Endometrial microvascular endothelial cells (primary cell): Measurements from ENCODE around the gene SPCS1. TPM values are rescaled to one million over a fixed set of nuclear protein-coding genes. Genes with fewer than 3 reads are reported as not detected.

Source experiments
- in situ Hi-C: cut with HindIII; loops from 2 replicates; pipeline ENCODE4 v1.10.0; 2017; ENCODE audit warnings: low sequenced_read_pairs, low pct_unique_long_range_greater_than_20kb; ENCODE audit errors: inconsistent ontology term
- total RNA-seq: library from RNA; depleted of rRNA; stranded (reverse); fragments of >200 nt; gene quantifications from one replicate; pipeline ENCODE4 v1.2.3, GENCODE V29; 2015; ENCODE audit errors: inconsistent ontology term

The SPCS1 gene
- total RNA-seq, 1 donor from 2014 or later: 115 TPM

DNA sequence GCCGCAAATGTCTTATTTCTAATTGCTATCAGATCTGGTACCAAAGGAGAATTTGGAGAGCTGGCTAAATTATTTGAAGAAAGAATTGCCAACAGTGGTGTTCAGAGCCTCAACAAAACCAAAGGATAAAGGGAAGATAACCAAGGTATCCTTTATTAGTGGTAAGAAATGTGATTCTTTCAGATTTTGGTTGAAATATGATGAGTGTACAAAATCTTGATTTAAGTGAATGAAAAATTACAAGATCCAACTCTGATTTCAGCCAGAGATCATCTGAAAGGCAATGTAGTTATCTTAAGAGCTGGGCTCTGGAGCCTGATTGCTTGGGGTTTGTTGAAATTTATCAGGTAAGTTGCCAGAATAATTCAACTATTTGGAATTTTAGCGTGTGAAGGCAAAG lies 15.3 kb upstream of the SPCS1 start:
- in situ Hi-C loops: no loop called here

GRCh38 chr3:52693071-52693470 lies 12.8 kb upstream of the SPCS1 start:
- in situ Hi-C loops: no loop called here

- in situ Hi-C loops: no loop called here
Observed at GRCh38 chr3:52694528-52695189, 11.2 kb upstream of the SPCS1 start.

DNA sequence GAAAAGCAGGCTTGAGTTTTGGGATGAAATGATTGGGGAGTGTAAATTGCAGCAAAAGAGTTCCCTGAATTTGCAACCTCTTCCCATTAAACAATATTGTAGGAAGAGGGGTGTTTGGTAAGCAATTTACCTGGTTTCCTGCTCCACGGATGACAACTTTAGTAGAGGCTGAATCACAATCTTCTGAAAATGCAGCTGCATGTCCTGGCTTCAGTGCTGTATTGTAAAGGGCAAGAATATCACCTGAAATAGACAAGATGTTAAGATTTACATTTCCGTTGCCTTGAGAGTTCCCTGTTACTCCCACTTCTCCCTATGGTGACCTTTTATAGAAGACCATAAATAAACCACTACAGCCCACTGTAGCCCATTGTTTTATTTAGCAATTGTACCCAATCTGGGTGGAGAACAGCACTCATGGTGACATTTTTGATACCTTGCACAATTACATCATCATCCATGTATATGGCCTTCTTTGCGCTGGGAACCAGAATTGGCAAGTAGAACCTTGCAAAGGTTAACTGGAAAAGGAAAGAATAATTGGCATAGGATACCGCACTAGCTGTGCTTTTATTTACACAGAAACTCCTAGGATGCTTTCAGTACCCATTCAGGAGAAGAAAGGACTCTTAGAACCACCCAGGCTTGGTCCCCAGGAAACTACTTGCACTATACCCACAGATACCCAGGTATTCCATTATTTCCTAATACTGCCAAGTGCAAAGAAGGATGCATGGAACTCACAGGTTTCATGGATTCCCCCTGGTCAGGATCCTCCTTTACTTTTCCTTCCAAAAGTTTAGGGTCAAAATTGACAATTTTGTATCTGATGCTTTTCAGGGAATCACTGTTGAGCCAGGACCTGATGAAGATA lies 9.9 kb upstream of the SPCS1 start:
- in situ Hi-C loops: no loop called here

DNA sequence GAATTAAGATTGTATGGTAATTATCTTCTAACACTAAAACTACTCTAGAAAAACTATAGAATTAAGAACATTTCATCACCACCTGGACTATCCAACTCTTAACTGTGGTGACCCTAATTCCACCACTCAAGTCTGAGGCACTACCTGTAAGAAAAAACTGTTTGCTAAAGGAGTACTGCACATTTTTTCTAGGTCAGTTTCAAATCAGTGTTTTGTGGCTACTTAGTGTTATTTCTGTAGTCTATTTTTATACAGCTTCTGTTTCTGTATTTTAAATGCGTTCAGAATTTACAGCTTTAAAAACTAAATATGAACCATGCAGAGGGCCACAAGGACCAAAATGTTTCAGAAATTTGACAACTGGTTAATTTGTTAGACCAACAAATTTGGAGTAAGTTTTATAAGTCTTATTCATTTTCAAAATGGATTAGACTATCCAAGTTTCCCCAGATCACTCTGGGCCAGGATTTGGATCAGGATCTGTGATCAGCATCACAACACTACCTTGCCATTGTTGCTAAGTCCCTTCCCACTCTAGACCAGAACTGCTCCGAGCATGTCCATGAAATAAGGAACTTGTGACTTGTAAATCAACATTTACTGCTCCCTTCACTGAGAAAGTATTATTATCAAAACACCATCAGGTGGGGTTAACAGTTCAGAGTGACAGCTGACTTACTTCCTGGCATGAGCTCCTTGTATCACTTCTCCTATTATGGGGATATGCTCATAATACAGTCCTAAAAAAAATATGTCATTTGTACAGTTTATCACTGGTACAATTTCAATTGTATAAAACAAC lies 8.9 kb upstream of the SPCS1 start:
- in situ Hi-C loops: no loop called here

GRCh38 chr3:52697632-52697965 lies 8.3 kb upstream of the SPCS1 start:
- in situ Hi-C loops: no loop called here

GRCh38 chr3:52703341-52703740 lies 2.6 kb upstream of the SPCS1 start:
- in situ Hi-C loops: no loop called here

GRCh38 chr3:52704611-52705437 lies 1.1 kb upstream of the SPCS1 start:
- in situ Hi-C loops: no loop called here

DNA sequence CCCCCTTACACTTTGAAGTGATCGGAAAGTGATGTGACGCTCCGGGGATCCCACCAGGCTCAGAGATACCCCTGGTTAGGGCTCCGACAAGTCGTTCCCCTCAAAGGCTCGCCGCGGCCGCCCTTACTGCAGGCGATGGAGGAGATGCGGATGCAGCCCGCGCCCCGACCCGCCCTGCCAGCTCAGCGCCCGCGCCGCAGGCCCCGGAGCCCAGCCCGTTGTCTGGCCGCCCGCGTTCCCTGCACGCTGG lies 543 bp upstream of the SPCS1 start:
- in situ Hi-C loops: no loop called here

- in situ Hi-C loops: no loop called here
Observed at GRCh38 chr3:52707585-52707984, 1.7 kb downstream of the SPCS1 start.

DNA sequence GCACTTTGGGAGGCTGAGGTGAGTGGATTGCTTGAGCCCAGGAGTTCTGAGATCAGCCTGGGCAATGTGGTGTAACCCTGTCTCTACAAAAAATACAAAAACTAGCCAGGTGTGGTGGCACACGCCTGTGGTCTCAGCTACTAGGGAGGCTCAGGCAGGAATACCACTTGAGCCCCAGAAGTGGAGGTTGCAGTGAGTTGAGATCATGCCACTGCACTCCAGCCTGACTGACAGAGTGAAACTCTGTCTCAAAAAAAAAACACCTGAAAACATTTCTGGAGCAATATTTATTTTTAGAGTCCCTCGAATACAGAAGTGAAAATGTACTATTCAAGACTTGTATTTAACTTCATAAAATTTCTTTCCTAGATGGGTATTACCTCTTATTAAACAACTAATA lies 4.6 kb downstream of the SPCS1 start:
- in situ Hi-C loops: no loop called here

GRCh38 chr3:52712291-52713212 lies 6.6 kb downstream of the SPCS1 start:
- in situ Hi-C loops: no loop called here

DNA sequence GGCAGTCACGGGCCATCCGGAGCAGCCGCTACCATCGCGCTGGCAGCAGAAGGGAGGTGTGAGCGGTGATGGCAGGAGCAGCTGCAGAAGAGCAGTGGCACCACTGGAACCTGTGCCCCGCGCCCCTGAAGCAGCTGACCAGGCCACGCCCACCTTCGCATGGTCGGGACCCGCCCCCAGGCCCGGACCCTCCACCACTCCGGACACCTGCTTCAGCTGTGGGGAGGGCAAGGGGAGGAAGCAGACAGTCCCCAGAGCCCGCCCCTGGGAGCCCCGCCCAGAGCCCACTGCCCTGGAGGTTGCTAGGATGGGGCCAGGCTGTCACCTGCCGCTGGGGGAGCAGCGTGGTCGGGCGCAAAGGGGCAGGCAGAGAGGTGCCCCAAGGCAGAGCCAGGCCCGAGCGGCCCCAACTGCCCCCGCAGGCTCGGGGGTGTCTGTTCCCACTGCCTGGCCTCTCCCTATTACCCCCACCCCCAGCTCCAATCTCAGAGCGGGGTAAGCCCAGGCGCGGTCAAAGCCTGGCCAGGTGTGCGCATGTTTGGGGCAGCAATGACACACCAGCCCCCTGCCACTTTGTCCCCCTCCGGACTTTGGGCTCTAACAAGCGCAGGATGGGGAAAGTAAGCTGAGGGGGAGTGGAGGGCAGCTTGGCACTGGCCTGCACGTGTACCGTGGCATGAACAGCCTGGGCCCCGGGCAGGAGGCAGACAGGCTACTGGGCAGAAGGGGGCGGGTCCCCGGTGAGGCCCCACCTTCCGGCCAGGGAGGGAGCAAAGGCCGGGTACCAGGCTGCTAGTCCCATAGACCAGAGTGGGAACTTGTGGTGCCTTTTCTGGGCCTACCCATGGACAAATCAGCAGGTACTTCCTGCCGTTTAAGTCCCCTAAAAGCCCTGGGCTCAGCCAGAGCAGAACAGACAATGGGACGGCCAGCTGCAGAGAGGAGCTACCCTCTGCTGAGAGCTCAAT lies 8.7 kb downstream of the SPCS1 start:
- in situ Hi-C loops: no loop called here

- in situ Hi-C loops: no loop called here
Observed at GRCh38 chr3:52715714-52716305, 9.9 kb downstream of the SPCS1 start.

DNA sequence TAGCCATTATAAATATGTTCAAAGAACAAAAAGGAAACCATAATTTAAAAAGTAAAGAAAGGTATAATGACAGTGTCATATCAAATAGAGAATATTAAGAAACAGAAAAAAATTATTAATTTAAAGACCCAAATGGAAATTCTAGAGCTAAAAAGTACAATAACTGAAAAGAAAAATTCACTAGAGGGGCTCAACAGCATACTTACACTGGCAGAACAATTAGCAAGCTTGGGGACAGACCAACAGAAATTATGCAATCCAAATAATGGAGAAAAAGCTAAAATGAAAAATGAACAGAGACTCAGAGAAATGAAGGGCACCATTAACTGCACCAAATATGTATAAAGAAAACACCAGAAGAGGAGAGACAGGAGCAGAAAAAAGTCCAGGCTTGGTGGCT lies 13.7 kb downstream of the SPCS1 start:
- in situ Hi-C loops: no loop called here

GRCh38 chr3:52721002-52721729 lies 15.3 kb downstream of the SPCS1 start:
- in situ Hi-C loops: no loop called here
